Activated CD4-positive, alpha-beta memory T cell treated with anti-CD3 and anti-CD28 coated beads, Interleukin-2, amount 10 ng/mL, durations not matched to agents 7 days and 5 days (primary cell): ENCODE data around the gene RTF2. TPM values are rescaled to one million over a fixed set of nuclear protein-coding genes. Genes with fewer than 3 reads are reported as not detected.
"Not testable (repeated sequence)": the region's sequence is repeated elsewhere in the genome, so short reads cannot be mapped to it uniquely, and the experiment has no call there.

Source experiments
- CTCF ChIA-PET: fragments of 350-600 bp; sonication (Branson Sonifier 250); formaldehyde crosslinking; loops from one replicate; lab custom pipeline; 2021; ENCODE audit warnings: antibody characterized with exemption, inconsistent platforms; lab: Charles Lee
- POLR2A ChIA-PET: fragments of 350-600 bp; sonication (Branson Sonifier 250); formaldehyde crosslinking; loops from one replicate; lab custom pipeline; 2021; ENCODE audit warnings: antibody characterized with exemption; lab: Charles Lee
- DNase-seq: peaks from one replicate; pipeline ENCODE4 v3.0.0-alpha.2; 2020
- H3K27ac Mint-ChIP-seq: one replicate; pipeline ENCODE4 v1.8.0; 2021; ENCODE audit warnings: mild to moderate bottlenecking, mixed read lengths
- H3K27me3 Mint-ChIP-seq: one replicate; pipeline ENCODE4 v1.8.0; 2021; ENCODE audit warnings: mixed read lengths
- H3K36me3 Mint-ChIP-seq: one replicate; pipeline ENCODE4 v1.8.0; 2021; ENCODE audit warnings: low read depth, mixed read lengths
- H3K4me1 Mint-ChIP-seq: one replicate; pipeline ENCODE4 v1.8.0; 2021; ENCODE audit warnings: mixed read lengths
- H3K4me3 Mint-ChIP-seq: one replicate; pipeline ENCODE4 v1.8.0; 2021; ENCODE audit warnings: mild to moderate bottlenecking, mixed read lengths
- H3K9me3 Mint-ChIP-seq: one replicate; pipeline ENCODE4 v1.8.0; 2021; ENCODE audit warnings: mixed read lengths
- total RNA-seq, 2 experiments: library from RNA; stranded (reverse); gene quantifications; one replicate each; pipeline ENCODE4 v1.2.3, GENCODE V29; 2021

RTF2 gene
- total RNA-seq, 2 experiments from 2014 or later: 121 TPM

DNA sequence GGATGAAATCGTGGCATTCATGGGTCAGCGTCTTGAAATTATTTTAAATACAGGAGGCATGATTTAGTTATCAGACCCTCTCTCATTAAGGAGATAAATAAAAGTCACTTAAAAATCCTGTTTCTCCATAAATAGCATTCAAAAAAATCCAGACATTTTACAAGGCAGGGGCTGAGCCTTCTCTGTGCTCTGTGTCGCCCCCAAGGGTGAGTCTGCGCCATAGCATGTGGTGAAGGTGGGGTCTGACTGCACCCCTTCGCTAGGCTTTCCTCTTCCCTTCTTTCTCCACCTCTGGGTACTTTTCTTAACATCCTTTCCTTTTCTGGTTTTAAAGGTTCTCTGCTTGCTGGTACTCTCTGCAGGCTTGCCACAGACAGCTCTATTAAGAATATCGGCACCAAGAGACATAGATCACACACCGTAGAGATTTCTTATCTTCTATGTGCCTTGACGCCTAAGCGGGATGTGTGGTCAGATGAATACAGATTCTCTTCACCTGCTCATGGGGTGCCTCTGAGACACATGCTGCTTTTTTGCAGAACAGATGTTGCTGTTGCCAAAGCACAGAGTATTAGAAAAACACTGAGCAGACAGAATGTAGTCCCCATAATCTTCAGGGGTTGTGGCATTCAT lies 36.1 kb downstream of the RTF2 start:
- Mint-ChIP-seq H3K36me3 (peaks cover 13% of the 10 kb centered on the region), H3K27me3 (no peaks in the 10 kb centered on the region), H3K4me1 (peaks cover 2% of the 10 kb centered on the region), H3K27ac (no peak overlapping the region), H3K9me3 (no peaks in the 10 kb centered on the region), H3K4me3 (no peak overlapping the region)
- CTCF ChIA-PET: interaction anchor here (1.2 kb wide), 1 partner anchor 10 kb away, joined by 3 read pairs; no protein-coding TSS in a partner anchor
- DNase-seq: no peak
- POLR2A ChIA-PET: no interaction called here

DNA sequence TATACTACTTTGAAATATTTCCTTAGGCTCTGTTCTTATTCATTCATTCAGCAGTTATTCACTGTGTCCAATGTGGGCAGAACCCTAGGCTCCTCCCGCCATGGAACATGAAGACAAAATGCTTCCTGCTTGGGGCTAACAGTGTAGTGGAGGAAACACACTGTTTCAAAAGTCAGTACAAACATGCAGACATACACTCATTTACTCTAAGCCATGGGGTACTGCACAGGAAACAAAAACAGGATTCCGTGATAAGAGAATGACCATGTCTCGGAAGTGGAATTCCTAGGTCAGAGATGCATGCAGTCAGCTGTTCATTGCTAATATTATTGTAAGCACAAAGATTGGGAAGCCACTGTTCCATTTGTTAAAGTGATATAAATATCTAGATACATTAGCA lies 37.7 kb downstream of the RTF2 start:
- ChIA-PET POLR2A (no interaction called here), CTCF (interaction anchor here (1.2 kb wide), 1 partner anchor 8 kb away, joined by 3 read pairs; no protein-coding TSS in a partner anchor)
- H3K9me3 Mint-ChIP-seq: no peaks in the 10 kb centered on the region
- no peak overlapping the region for H3K27ac Mint-ChIP-seq
- no peaks in the 10 kb centered on the region for H3K27me3 Mint-ChIP-seq
- peaks cover 2% of the 10 kb centered on the region for H3K4me1 Mint-ChIP-seq
- no peak for DNase-seq
- H3K4me3 Mint-ChIP-seq: no peak overlapping the region
- H3K36me3 Mint-ChIP-seq: peaks cover 13% of the 10 kb centered on the region

DNA sequence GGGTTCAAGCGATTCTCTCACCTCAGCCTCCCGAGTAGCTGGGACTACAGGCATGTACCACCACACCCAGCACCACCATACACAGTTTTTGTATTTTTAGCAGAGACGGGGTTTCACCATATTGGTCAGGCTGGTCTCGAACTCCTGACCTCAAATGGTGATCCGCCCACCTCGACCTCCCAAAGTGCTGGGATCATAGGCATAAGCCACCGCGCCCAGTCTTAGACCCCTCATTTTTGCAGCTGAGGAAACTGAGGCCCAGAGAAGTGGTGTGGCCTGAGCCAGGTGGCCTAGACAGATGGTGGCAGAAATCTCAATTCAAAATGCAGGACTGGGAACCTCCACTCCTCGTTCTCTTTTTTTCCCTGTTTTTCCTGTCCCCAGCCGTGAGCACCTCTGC lies 43.5 kb downstream of the RTF2 start:
- Mint-ChIP-seq H3K27me3 (no peaks in the 10 kb centered on the region), H3K4me3 (no peak overlapping the region), H3K9me3 (no peaks in the 10 kb centered on the region), H3K36me3 (peaks cover 30% of the 10 kb centered on the region), H3K27ac (no peak overlapping the region), H3K4me1 (no peaks in the 10 kb centered on the region)
- no peak for DNase-seq
- POLR2A ChIA-PET: no interaction called here
- CTCF ChIA-PET: no interaction called here

GRCh38 chr20:56513161-56514150 lies 45.0 kb downstream of the RTF2 start:
- no peak overlapping the region for H3K4me3 Mint-ChIP-seq
- no peaks in the 10 kb centered on the region for H3K4me1 Mint-ChIP-seq
- no peaks in the 10 kb centered on the region for H3K9me3 Mint-ChIP-seq
- H3K27me3 Mint-ChIP-seq: no peaks in the 10 kb centered on the region
- peaks cover 41% of the 10 kb centered on the region for H3K36me3 Mint-ChIP-seq
- ChIA-PET CTCF (no interaction called here), POLR2A (no interaction called here)
- DNase-seq: no peak
- no peak overlapping the region for H3K27ac Mint-ChIP-seq

DNA sequence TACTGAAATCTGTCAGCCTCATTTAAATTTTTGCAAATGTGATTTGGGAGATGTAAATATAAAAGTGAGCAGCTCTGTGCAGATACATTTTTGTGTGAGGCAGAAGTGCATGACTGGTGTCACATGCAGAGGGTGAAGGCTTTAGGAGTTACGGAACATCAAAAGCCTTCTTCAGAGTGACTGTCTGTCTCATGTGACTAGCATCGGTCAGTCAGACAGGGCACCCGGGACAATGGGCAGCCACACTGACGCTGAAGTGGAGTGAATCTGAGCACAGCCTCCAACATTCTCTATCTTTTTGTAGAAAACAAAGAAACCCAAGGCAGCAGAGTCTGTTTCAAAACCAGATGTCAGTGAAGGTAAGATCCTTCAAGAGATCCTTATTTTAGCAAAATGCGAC lies 48.2 kb downstream of the RTF2 start:
- no peak for DNase-seq
- ChIA-PET POLR2A (interaction anchor here (1.6 kb wide), 1 partner anchor 124 kb away, joined by 3 read pairs; the partner anchor contains the start of genes AURKA and CSTF1), CTCF (interaction anchor here (0.6 to 1.1 kb wide), 2 partner anchors 95 to 121 kb away, joined by 3 read pairs; no protein-coding TSS in a partner anchor)
- H3K36me3 Mint-ChIP-seq: peaks cover 73% of the 10 kb centered on the region
- H3K27me3 Mint-ChIP-seq: no peaks in the 10 kb centered on the region
- H3K27ac Mint-ChIP-seq: no peak overlapping the region
- no peak overlapping the region for H3K4me3 Mint-ChIP-seq
- H3K9me3 Mint-ChIP-seq: peaks cover 10% of the 10 kb centered on the region
- peaks cover 2% of the 10 kb centered on the region for H3K4me1 Mint-ChIP-seq

DNA sequence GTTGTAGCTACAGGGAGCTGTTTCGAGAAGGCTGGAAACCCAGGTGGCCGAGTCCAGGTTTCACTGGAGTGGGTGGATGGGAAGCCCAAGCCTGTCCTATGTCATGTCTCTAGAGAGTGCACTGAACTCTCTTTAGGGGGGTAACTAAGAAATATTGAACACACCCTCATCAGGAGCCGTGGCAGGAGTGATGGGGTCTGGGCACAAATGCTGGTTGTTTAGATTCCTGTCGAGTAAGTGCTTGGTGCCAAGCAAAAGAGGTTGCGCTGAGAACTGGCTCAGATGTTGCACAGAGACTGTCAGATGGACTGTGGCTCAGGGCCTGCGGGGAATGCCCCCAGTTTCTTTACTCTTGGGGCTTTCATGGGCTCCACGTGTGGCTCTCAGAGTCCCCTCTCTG lies 48.8 kb downstream of the RTF2 start:
- Mint-ChIP-seq H3K36me3 (peaks cover 78% of the 10 kb centered on the region), H3K4me1 (peaks cover 5% of the 10 kb centered on the region), H3K27me3 (no peaks in the 10 kb centered on the region), H3K9me3 (peaks cover 10% of the 10 kb centered on the region), H3K4me3 (no peak overlapping the region), H3K27ac (no peak overlapping the region)
- DNase-seq: no peak
- ChIA-PET POLR2A (no interaction called here), CTCF (no interaction called here)

GRCh38 chr20:56517641-56518040 lies 49.2 kb downstream of the RTF2 start:
- Mint-ChIP-seq H3K4me3 (no peak overlapping the region), H3K27me3 (no peaks in the 10 kb centered on the region), H3K4me1 (peaks cover 6% of the 10 kb centered on the region), H3K27ac (no peak overlapping the region), H3K9me3 (peaks cover 10% of the 10 kb centered on the region), H3K36me3 (peaks cover 79% of the 10 kb centered on the region)
- ChIA-PET POLR2A (no interaction called here), CTCF (no interaction called here)
- DNase-seq: no peak

DNA sequence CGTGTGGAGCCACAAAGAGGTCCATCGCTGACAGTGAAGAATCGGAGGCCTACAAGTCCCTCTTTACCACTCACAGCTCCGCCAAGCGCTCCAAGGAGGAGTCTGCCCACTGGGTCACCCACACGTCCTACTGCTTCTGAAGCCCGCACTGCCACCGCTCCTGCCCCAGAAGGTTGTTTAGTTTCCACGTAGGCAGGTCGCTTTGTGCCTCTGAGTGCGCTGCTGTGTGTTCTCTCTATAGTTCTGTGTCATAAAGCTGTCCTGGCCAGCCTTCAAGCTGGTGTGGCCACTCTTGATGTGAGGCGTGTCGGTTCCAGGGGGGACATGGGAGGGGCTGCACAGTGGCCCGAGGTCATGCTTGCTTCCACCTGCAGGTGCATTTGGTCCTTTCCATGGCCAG lies 49.7 kb downstream of the RTF2 start:
- Mint-ChIP-seq H3K27ac (no peak overlapping the region), H3K4me3 (no peak overlapping the region), H3K9me3 (peaks cover 10% of the 10 kb centered on the region), H3K4me1 (peaks cover 11% of the 10 kb centered on the region), H3K27me3 (no peaks in the 10 kb centered on the region), H3K36me3 (peaks cover 76% of the 10 kb centered on the region)
- no peak for DNase-seq
- CTCF ChIA-PET: no interaction called here
- POLR2A ChIA-PET: no interaction called here

DNA sequence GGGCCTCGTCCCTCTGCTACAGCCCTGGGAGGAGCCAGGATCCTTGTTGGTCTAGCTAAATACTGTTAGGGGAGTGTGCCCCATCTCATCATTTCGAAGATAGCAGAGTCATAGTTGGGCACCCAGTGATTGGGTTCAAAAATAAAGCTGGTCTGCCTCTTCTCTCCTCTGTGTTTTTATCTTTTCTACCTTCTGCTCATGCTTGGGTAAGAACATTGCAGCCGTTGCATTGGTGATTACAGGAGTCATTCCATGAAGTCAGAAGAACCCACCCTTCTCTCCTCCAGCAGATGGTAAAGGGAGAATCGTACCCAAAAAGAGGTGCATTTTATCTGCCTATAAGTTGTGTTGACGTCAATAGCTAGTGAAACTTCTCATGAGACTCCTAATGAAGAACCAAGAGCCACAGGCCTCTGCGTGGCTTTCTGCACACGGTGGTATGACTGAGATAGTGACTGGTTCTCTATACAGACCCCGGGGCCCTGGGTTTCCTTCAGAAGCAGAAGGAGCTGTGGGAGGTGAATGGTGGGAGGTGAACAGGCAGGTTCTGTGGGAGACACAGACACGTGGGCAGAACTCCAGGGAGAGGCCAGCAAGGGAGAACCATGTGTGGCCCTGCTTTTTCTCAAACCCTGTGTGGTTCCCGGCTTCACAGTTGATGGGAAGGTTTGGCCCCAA lies 50.4 kb downstream of the RTF2 start:
- Mint-ChIP-seq H3K27ac (no peak overlapping the region), H3K4me3 (no peak overlapping the region), H3K9me3 (peaks cover 10% of the 10 kb centered on the region), H3K4me1 (peaks cover 14% of the 10 kb centered on the region), H3K36me3 (peaks cover 71% of the 10 kb centered on the region), H3K27me3 (no peaks in the 10 kb centered on the region)
- ChIA-PET POLR2A (no interaction called here), CTCF (interaction anchor here (0.8 kb wide), 1 partner anchor 122 kb away, joined by 3 read pairs; no protein-coding TSS in a partner anchor)
- no peak for DNase-seq

GRCh38 chr20:56519551-56519950 lies 51.1 kb downstream of the RTF2 start:
- Mint-ChIP-seq H3K9me3 (peaks cover 10% of the 10 kb centered on the region), H3K36me3 (peaks cover 71% of the 10 kb centered on the region), H3K4me1 (peaks cover 14% of the 10 kb centered on the region), H3K27ac (no peak overlapping the region), H3K27me3 (no peaks in the 10 kb centered on the region), H3K4me3 (no peak overlapping the region)
- no peak for DNase-seq
- POLR2A ChIA-PET: no interaction called here
- CTCF ChIA-PET: no interaction called here

GRCh38 chr20:56520180-56520579 lies 51.8 kb downstream of the RTF2 start:
- Mint-ChIP-seq H3K27ac (no peak overlapping the region), H3K4me1 (peaks cover 14% of the 10 kb centered on the region), H3K9me3 (peaks cover 10% of the 10 kb centered on the region), H3K4me3 (no peak overlapping the region), H3K36me3 (peaks cover 68% of the 10 kb centered on the region), H3K27me3 (no peaks in the 10 kb centered on the region)
- POLR2A ChIA-PET: no interaction called here
- no peak for DNase-seq
- CTCF ChIA-PET: no interaction called here

DNA sequence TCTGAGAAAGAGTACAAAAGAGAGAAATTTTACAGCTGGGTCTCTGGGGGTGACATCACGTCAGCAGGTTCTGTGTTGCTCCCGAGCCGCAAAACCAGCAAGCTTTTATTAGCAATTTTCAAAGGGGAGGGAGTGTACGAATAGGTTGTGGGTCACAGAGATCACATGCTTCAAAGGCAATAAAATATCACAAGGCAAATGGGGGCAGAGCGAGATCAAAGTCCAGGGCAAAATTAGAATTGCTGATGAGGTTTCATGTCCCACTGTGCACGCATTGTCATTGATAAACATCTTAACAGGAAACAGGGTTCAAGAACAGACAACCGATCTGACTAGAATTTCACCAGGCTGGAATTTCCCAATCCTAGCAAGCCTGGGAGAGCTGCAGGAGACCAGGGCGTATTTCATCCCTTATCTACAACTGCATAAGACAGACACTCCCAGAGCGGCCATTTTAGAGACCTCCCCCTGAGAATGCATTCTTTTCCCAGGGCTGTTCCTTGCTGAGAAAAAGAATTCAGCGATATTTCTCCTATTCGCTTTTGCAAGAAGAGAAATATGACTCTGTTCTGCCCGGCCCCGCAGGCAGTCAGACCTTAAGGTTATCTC lies 52.4 kb downstream of the RTF2 start:
- DNase-seq, CTCF ChIA-PET, H3K27ac Mint-ChIP-seq, H3K27me3 Mint-ChIP-seq, H3K4me3 Mint-ChIP-seq, POLR2A ChIA-PET: not testable (repeated sequence)
- Mint-ChIP-seq H3K36me3 (peaks cover 63% of the 10 kb centered on the region), H3K9me3 (peaks cover 10% of the 10 kb centered on the region), H3K4me1 (peaks cover 14% of the 10 kb centered on the region)
